ENCODE results near the gene PTPRN2.
"Not testable (repeated sequence)": the region's sequence is repeated elsewhere in the genome, so short reads cannot be mapped to it uniquely, and the experiment has no call there.

PTPRN2 gene

GRCh38 chr7:157780312-157780711, 807.3 kb downstream of the PTPRN2 start:
- H3K9ac ChIP-seq (ENCODE audit: low read depth in 1 of 2, low read length in 2 of 2): no peak overlapping the region
- peaks cover 0 to 2% of the 10 kb centered on the region in 2 donors for H3K9me3 ChIP-seq (ENCODE audit: control insufficient read depth in 2 of 2, low read length in 2 of 2)
- no peaks in the 10 kb centered on the region for H3K36me3 ChIP-seq (ENCODE audit: control insufficient read depth in 2 of 2, insufficient read depth in 2 of 2, low read length in 2 of 2)
- peaks cover 0 to 3% of the 10 kb centered on the region in 2 donors for H3K27me3 ChIP-seq (ENCODE audit: control insufficient read depth in 2 of 2, insufficient read depth in 2 of 2, low read length in 2 of 2)
- H3K4me3 ChIP-seq (ENCODE audit: low read length in 2 of 2): no peak overlapping the region
- no peaks in the 10 kb centered on the region for H3K4me1 ChIP-seq (ENCODE audit: control insufficient read depth in 2 of 2, insufficient read depth in 2 of 2, low read length in 2 of 2)
- no peak overlapping the region for H3K27ac ChIP-seq (ENCODE audit: low read depth in 2 of 2, low read length in 2 of 2)

- peaks cover 0 to 3% of the 10 kb centered on the region in 2 donors for H3K27me3 ChIP-seq (ENCODE audit: control insufficient read depth in 2 of 2, insufficient read depth in 2 of 2, low read length in 2 of 2)
- H3K36me3 ChIP-seq (ENCODE audit: control insufficient read depth in 2 of 2, insufficient read depth in 2 of 2, low read length in 2 of 2): no peaks in the 10 kb centered on the region
- H3K9ac ChIP-seq (ENCODE audit: low read depth in 1 of 2, low read length in 2 of 2): no peak overlapping the region
- no peaks in the 10 kb centered on the region for H3K4me1 ChIP-seq (ENCODE audit: control insufficient read depth in 2 of 2, insufficient read depth in 2 of 2, low read length in 2 of 2)
- H3K27ac ChIP-seq (ENCODE audit: low read depth in 2 of 2, low read length in 2 of 2): no peak overlapping the region
- no peak overlapping the region for H3K4me3 ChIP-seq (ENCODE audit: low read length in 2 of 2)
- H3K9me3 ChIP-seq (ENCODE audit: control insufficient read depth in 2 of 2, low read length in 2 of 2): peaks cover 0 to 2% of the 10 kb centered on the region in 2 donors
Observed at GRCh38 chr7:157779206-157779605, 808.4 kb downstream of the PTPRN2 start.

- H3K27ac ChIP-seq (ENCODE audit: low read depth in 2 of 2, low read length in 2 of 2); H3K9me3 ChIP-seq (ENCODE audit: control insufficient read depth in 2 of 2, low read length in 2 of 2); H3K4me3 ChIP-seq (ENCODE audit: low read length in 2 of 2); H3K4me1 ChIP-seq (ENCODE audit: control insufficient read depth in 2 of 2, insufficient read depth in 2 of 2, low read length in 2 of 2); H3K9ac ChIP-seq (ENCODE audit: low read depth in 1 of 2, low read length in 2 of 2); H3K36me3 ChIP-seq (ENCODE audit: control insufficient read depth in 2 of 2, insufficient read depth in 2 of 2, low read length in 2 of 2); H3K27me3 ChIP-seq (ENCODE audit: control insufficient read depth in 2 of 2, insufficient read depth in 2 of 2, low read length in 2 of 2): not testable (repeated sequence)
Observed at GRCh38 chr7:157777194-157777762, 810.3 kb downstream of the PTPRN2 start.

GRCh38 chr7:157775560-157776332, 811.9 kb downstream of the PTPRN2 start:
- H3K9ac ChIP-seq (ENCODE audit: low read depth in 1 of 2, low read length in 2 of 2): no peak overlapping the region

GRCh38 chr7:157775021-157775559, 812.5 kb downstream of the PTPRN2 start:
- H3K27me3 ChIP-seq (ENCODE audit: control insufficient read depth in 2 of 2, insufficient read depth in 2 of 2, low read length in 2 of 2): no peaks in the 10 kb centered on the region
- no peak overlapping the region for H3K27ac ChIP-seq (ENCODE audit: low read depth in 2 of 2, low read length in 2 of 2)
- no peak overlapping the region for H3K4me3 ChIP-seq (ENCODE audit: low read length in 2 of 2)
- peaks cover 0 to 6% of the 10 kb centered on the region in 2 donors for H3K9me3 ChIP-seq (ENCODE audit: control insufficient read depth in 2 of 2, low read length in 2 of 2)
- no peak overlapping the region for H3K9ac ChIP-seq (ENCODE audit: low read depth in 1 of 2, low read length in 2 of 2)
- no peaks in the 10 kb centered on the region for H3K36me3 ChIP-seq (ENCODE audit: control insufficient read depth in 2 of 2, insufficient read depth in 2 of 2, low read length in 2 of 2)
- no peaks in the 10 kb centered on the region for H3K4me1 ChIP-seq (ENCODE audit: control insufficient read depth in 2 of 2, insufficient read depth in 2 of 2, low read length in 2 of 2)

More at GRCh38 chr7:157775560-157776332, 811.9 kb downstream of the PTPRN2 start:
- H3K36me3 ChIP-seq (ENCODE audit: control insufficient read depth in 2 of 2, insufficient read depth in 2 of 2, low read length in 2 of 2): no peaks in the 10 kb centered on the region
- H3K27me3 ChIP-seq (ENCODE audit: control insufficient read depth in 2 of 2, insufficient read depth in 2 of 2, low read length in 2 of 2): no peaks in the 10 kb centered on the region
- H3K9me3 ChIP-seq (ENCODE audit: control insufficient read depth in 2 of 2, low read length in 2 of 2): peaks cover 0 to 6% of the 10 kb centered on the region in 2 donors
- no peak overlapping the region for H3K27ac ChIP-seq (ENCODE audit: low read depth in 2 of 2, low read length in 2 of 2)
- H3K4me1 ChIP-seq (ENCODE audit: control insufficient read depth in 2 of 2, insufficient read depth in 2 of 2, low read length in 2 of 2): no peaks in the 10 kb centered on the region
- H3K4me3 ChIP-seq (ENCODE audit: low read length in 2 of 2): no peak overlapping the region

DNA sequence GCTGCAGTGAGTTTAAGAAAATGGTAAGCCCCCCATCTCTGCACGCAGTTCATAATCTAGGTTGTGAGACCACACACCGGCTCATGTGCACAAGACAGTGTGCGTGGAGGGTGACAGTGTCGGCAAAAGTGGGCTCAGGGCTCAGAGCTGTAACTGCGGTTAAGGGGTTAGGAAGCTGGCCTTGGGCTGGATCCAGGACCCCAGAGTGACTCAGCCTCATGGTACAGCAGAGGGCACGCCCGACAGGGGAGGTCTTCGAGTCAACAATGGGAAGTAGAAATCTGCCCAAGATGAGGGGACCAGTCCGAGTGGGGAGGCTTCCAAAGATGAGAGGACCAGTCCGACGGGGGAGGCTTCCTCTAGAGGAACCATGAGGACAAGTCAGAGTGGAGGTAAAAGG, 813.1 kb downstream of the PTPRN2 start:
- Histone ChIP-seq H3K27me3 (ENCODE audit: control insufficient read depth in 2 of 2, insufficient read depth in 2 of 2, low read length in 2 of 2) (no peaks in the 10 kb centered on the region), H3K4me3 (ENCODE audit: low read length in 2 of 2) (no peak overlapping the region), H3K4me1 (ENCODE audit: control insufficient read depth in 2 of 2, insufficient read depth in 2 of 2, low read length in 2 of 2) (no peaks in the 10 kb centered on the region), H3K9ac (ENCODE audit: low read depth in 1 of 2, low read length in 2 of 2) (no peak overlapping the region), H3K36me3 (ENCODE audit: control insufficient read depth in 2 of 2, insufficient read depth in 2 of 2, low read length in 2 of 2) (no peaks in the 10 kb centered on the region), H3K27ac (ENCODE audit: low read depth in 2 of 2, low read length in 2 of 2) (no peak overlapping the region), H3K9me3 (ENCODE audit: control insufficient read depth in 2 of 2, low read length in 2 of 2) (peaks cover 0 to 6% of the 10 kb centered on the region in 2 donors)

DNA sequence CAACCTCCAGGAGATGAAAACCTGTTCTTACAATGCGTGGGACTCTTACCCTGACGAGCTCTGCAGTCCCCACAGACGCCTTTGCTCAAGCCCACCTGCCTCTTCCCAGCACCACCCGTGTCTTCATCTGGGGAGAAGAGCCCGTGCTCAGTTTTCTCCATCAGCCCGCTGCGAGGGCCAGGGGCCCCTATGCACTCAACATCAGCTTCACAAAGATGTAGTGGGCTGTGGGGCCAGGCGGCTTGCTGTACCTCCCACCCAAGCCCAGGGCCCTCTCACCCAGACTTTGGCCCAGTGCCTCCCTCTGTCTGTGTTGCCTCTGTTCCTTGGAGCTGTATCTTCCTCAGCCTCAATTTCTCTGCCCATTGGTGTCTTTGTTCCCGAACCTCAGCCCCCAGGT, 814.3 kb downstream of the PTPRN2 start:
- no peak overlapping the region for H3K4me3 ChIP-seq (ENCODE audit: low read length in 2 of 2)
- no peaks in the 10 kb centered on the region for H3K36me3 ChIP-seq (ENCODE audit: control insufficient read depth in 2 of 2, insufficient read depth in 2 of 2, low read length in 2 of 2)
- no peaks in the 10 kb centered on the region for H3K4me1 ChIP-seq (ENCODE audit: control insufficient read depth in 2 of 2, insufficient read depth in 2 of 2, low read length in 2 of 2)
- peaks cover 0 to 6% of the 10 kb centered on the region in 2 donors for H3K9me3 ChIP-seq (ENCODE audit: control insufficient read depth in 2 of 2, low read length in 2 of 2)
- H3K9ac ChIP-seq (ENCODE audit: low read depth in 1 of 2, low read length in 2 of 2): no peak overlapping the region
- H3K27me3 ChIP-seq (ENCODE audit: control insufficient read depth in 2 of 2, insufficient read depth in 2 of 2, low read length in 2 of 2): no peaks in the 10 kb centered on the region
- H3K27ac ChIP-seq (ENCODE audit: low read depth in 2 of 2, low read length in 2 of 2): no peak overlapping the region

DNA sequence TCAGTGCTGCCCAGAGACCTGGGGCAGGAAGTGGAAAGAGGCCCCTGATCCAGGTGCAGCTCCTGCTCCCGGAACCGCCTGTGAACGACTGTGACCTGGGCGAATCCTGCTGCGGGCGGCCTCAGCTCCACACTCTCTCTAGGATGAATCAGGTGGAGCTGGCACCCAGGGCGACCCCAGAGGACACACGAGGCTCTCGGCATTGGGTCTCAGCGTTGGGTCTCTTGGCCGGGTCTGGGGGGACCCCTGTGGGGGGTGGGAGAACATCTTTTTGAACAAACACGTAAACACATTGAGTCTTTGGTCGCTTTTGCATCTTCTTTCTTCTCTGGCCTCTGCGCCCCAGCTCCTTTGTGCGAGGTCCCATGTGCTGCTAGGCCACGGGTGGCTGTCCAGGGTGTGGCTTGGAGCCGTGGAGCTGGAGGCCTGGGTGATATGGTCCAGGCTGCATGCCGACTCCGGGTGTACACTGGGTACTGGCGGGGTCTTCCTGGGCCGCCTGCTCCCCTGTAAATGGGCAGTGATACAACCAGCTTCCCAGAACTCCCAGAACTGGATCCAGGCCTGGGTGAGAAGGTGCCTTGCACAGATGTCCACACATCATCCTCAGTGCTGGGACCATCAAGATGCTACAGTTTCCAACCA, 815.0 kb downstream of the PTPRN2 start:
- H3K9me3 ChIP-seq (ENCODE audit: control insufficient read depth in 2 of 2, low read length in 2 of 2): peaks cover 0 to 4% of the 10 kb centered on the region in 2 donors
- no peak overlapping the region for H3K9ac ChIP-seq (ENCODE audit: low read depth in 1 of 2, low read length in 2 of 2)
- no peak overlapping the region for H3K4me3 ChIP-seq (ENCODE audit: low read length in 2 of 2)
- H3K36me3 ChIP-seq (ENCODE audit: control insufficient read depth in 2 of 2, insufficient read depth in 2 of 2, low read length in 2 of 2): no peaks in the 10 kb centered on the region
- H3K27ac ChIP-seq (ENCODE audit: low read depth in 2 of 2, low read length in 2 of 2): no peak overlapping the region
- no peaks in the 10 kb centered on the region for H3K27me3 ChIP-seq (ENCODE audit: control insufficient read depth in 2 of 2, insufficient read depth in 2 of 2, low read length in 2 of 2)
- H3K4me1 ChIP-seq (ENCODE audit: control insufficient read depth in 2 of 2, insufficient read depth in 2 of 2, low read length in 2 of 2): no peaks in the 10 kb centered on the region

GRCh38 chr7:157771689-157772088, 815.9 kb downstream of the PTPRN2 start:
- H3K27me3 ChIP-seq (ENCODE audit: control insufficient read depth in 2 of 2, insufficient read depth in 2 of 2, low read length in 2 of 2): no peaks in the 10 kb centered on the region
- no peak overlapping the region for H3K27ac ChIP-seq (ENCODE audit: low read depth in 2 of 2, low read length in 2 of 2)
- H3K36me3 ChIP-seq (ENCODE audit: control insufficient read depth in 2 of 2, insufficient read depth in 2 of 2, low read length in 2 of 2): no peaks in the 10 kb centered on the region
- H3K9ac ChIP-seq (ENCODE audit: low read depth in 1 of 2, low read length in 2 of 2): no peak overlapping the region
- peaks cover 0 to 4% of the 10 kb centered on the region in 2 donors for H3K9me3 ChIP-seq (ENCODE audit: control insufficient read depth in 2 of 2, low read length in 2 of 2)
- H3K4me3 ChIP-seq (ENCODE audit: low read length in 2 of 2): no peak overlapping the region
- no peaks in the 10 kb centered on the region for H3K4me1 ChIP-seq (ENCODE audit: control insufficient read depth in 2 of 2, insufficient read depth in 2 of 2, low read length in 2 of 2)

GRCh38 chr7:157770716-157771320, 816.8 kb downstream of the PTPRN2 start:
- Histone ChIP-seq H3K27me3 (ENCODE audit: control insufficient read depth in 2 of 2, insufficient read depth in 2 of 2, low read length in 2 of 2) (no peaks in the 10 kb centered on the region), H3K9me3 (ENCODE audit: control insufficient read depth in 2 of 2, low read length in 2 of 2) (peaks cover 4% of the 10 kb centered on the region in 2 donors), H3K27ac (ENCODE audit: low read depth in 2 of 2, low read length in 2 of 2) (no peak overlapping the region), H3K4me1 (ENCODE audit: control insufficient read depth in 2 of 2, insufficient read depth in 2 of 2, low read length in 2 of 2) (no peaks in the 10 kb centered on the region), H3K4me3 (ENCODE audit: low read length in 2 of 2) (no peak overlapping the region), H3K36me3 (ENCODE audit: control insufficient read depth in 2 of 2, insufficient read depth in 2 of 2, low read length in 2 of 2) (no peaks in the 10 kb centered on the region), H3K9ac (ENCODE audit: low read depth in 1 of 2, low read length in 2 of 2) (no peak overlapping the region)
